ENCODE measurements around the gene CACNA2D3.

Gene CACNA2D3

DNA sequence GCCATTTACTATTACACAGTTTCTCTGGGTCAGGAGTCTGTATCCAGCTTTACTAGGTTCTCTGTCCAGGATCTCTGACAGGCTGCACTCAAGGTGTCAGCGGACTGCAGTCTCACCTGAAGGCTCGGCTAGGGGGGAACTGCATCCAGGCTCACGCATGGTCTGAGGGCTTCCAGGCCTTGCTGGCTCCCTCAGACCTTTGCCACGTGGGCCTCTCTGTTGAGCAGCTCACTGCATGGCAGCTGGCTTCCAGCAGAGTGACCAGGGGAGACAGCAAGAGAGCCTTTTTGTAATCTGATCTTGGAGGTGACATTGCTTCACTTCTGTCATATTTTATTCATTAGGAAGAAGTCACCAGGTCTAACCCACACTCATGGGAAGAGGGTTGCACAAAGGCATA lies 152.3 kb downstream of the CACNA2D3 start:
- no peak for DNase-seq (ENCODE audit: low read depth)
- TF ChIP-seq, protein P1, sequence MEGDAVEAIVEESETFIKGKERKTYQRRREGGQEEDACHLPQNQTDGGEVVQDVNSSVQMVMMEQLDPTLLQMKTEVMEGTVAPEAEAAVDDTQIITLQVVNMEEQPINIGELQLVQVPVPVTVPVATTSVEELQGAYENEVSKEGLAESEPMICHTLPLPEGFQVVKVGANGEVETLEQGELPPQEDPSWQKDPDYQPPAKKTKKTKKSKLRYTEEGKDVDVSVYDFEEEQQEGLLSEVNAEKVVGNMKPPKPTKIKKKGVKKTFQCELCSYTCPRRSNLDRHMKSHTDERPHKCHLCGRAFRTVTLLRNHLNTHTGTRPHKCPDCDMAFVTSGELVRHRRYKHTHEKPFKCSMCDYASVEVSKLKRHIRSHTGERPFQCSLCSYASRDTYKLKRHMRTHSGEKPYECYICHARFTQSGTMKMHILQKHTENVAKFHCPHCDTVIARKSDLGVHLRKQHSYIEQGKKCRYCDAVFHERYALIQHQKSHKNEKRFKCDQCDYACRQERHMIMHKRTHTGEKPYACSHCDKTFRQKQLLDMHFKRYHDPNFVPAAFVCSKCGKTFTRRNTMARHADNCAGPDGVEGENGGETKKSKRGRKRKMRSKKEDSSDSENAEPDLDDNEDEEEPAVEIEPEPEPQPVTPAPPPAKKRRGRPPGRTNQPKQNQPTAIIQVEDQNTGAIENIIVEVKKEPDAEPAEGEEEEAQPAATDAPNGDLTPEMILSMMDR (IDR thresholded peaks at IDR 0.05; ENCODE audit: insufficient read depth, low read depth, low read length, missing control alignments) = no peak
- no peak overlapping the region for H3K4me3 ChIP-seq (ENCODE audit: low read length)

DNA sequence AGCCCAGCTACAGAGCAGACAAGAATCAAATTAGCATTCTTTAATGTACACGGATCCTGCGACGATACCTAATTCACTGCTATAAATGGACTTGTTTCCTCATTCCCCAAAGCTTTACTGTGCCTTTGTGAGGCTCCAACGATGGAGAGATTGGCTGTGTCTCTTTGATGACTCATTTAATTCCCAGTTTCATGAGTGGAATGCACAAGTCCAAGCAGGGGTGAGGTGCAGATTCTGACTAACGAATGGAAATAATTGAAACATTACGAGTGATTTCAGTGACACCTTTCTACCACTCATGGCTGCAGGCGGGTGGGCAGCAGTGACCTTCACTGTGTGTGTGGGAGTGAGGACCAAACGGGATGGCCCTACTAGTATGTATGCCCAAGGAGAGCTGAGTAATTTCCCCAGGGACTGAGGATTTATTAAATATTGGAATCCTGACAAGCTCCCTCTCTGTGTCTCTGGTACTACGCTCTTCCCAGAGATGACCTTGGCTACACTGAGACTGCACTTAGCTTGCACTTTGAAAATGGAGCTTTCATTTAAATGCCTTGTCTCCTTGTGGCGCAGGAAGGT lies 156.7 kb downstream of the CACNA2D3 start:
- TF ChIP-seq, protein P1 (IDR thresholded peaks at IDR 0.05; ENCODE audit: insufficient read depth, low read depth, low read length, missing control alignments) = no peak
- DNase-seq (ENCODE audit: low read depth) = peak; percentile 7
- H3K4me3 ChIP-seq (ENCODE audit: low read length) = no peak overlapping the region

DNA sequence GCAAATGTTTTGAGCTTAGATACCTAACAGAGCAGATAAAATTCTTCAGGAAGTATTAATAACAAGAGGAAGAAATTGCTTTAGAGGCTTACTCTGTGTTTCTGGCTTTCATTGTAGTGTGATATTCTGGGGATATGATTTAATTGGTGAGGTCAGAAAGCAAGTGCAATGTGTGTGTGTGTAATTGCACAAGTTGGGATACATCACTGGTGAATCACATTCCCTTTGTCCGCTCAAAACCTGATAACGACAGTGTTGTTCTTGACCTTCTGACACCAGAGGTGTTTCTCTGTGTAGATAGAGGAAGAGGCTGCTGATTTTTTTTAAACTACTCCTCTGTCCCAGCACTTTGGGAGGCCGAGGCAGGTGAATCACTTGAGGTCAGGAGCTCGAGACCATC lies 161.1 kb downstream of the CACNA2D3 start:
- no peak for DNase-seq (ENCODE audit: low read depth)
- H3K4me3 ChIP-seq (ENCODE audit: low read length) = no peak overlapping the region
- TF ChIP-seq, protein P1 (IDR thresholded peaks at IDR 0.05; ENCODE audit: insufficient read depth, low read depth, low read length, missing control alignments) = no peak

DNA sequence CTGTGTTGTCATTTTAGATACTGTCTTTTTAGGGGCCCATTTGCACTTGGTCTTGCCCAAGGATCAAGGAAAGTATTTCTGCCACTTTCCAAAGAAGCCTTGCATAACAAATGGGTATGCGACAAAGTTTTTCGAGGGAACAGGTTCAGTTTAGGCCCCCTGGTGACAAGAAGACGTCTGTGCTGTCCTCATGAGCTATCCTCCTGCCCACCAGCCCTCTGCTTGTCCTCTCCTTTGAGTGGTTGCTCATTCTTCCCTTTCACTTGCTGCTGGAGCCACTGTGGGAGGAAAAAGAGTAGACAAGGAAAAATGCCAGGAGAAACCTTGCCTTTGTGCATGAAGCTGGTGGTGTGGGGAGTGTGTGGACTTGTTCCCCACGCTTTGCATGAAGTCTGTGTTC lies 171.9 kb downstream of the CACNA2D3 start:
- TF ChIP-seq, protein P1 (IDR thresholded peaks at IDR 0.05; ENCODE audit: insufficient read depth, low read depth, low read length, missing control alignments) = no peak
- H3K4me3 ChIP-seq (ENCODE audit: low read length) = no peak overlapping the region
- DNase-seq (ENCODE audit: low read depth) = no peak

DNA sequence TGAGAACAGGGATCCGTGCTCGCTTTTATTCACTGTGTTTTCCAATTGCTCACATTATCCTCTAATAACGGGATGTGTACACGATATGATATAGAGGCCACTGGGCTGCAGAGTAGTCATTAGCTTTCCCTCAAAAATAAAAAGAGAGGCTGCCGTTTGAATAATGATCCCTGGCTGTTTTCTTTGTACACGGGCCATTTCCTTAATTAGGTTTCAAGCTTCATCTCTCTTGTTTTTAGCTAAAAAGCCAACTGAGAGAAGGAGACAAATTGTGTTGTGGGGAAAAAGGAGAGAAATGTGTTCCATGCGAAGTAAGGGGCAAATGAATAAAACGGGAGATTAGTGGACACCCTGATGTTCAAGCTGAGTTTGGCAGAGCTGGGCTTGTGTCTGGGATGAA lies 174.2 kb downstream of the CACNA2D3 start:
- TF ChIP-seq, protein P1 (IDR thresholded peaks at IDR 0.05; ENCODE audit: insufficient read depth, low read depth, low read length, missing control alignments) = no peak
- H3K4me3 ChIP-seq (ENCODE audit: low read length) = no peak overlapping the region
- no peak for DNase-seq (ENCODE audit: low read depth)

DNA sequence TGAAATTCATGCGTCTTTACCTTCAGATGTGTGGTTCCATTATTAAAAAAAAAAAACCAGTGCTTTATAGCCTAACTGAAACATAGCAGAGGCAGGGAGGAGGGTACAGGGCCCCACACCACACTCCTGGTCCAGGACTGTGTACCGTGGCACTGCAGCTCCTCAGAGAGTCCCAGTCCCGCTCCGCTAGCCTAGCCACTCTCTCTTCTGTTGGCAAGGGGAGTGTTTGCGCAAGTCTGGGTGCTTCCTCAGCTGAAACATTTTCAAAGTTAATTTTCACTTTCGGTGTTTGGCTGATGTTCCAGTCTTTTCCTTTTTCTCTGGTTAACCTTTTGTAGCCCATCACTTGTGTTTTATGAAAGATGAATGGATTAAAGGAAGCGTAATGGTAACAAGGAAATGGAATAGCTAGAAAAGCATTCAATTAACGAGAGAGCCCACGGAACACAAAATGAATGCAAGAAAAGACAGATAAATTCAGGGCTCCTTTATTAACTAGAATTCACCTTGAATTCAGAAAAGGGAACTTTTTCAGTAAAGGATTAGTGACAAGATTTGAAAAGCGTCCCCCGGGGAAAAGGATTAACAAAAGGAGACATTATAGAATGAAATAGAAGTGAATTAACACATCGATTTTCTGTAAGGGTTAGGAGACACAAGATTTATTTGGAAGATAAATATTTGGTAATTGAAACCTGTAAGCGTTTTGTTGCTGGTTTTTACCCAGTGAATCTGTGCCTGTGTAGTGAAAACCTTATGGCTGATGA lies 177.0 kb downstream of the CACNA2D3 start:
- no peak overlapping the region for H3K4me3 ChIP-seq (ENCODE audit: low read length)
- TF ChIP-seq, protein P1 (IDR thresholded peaks at IDR 0.05; ENCODE audit: insufficient read depth, low read depth, low read length, missing control alignments) = no peak
- no peak for DNase-seq (ENCODE audit: low read depth)

All from epithelial cell of esophagus (primary cell).